Tibial artery (tissue), 4 donors: Measurements from ENCODE around the gene NRL.

Experiments used
- DNase-seq, 2 donors: peaks; one replicate each; pipeline ENCODE4 v3.0.0-alpha.2; 2019
- H3K27ac ChIP-seq, 2 donors: fragments of 200-600 bp; sonication (generic) in 1 of 2; 1 replicate in 1 of 2; 2 replicates in 1 of 2; pipeline ENCODE4 v1.5.1; 2018 to 2019; ENCODE audit warnings: mild to moderate bottlenecking in 1 of 2
- H3K27me3 ChIP-seq, 2 donors: fragments of 200-600 bp; sonication (generic) in 1 of 2; one replicate each; pipeline versions ENCODE4 v1.5.1 to v1.6.0; 2016 to 2019
- H3K36me3 ChIP-seq, 3 donors: fragments of 200-600 bp; sonication (generic) in 2 of 3; one replicate each; pipeline ENCODE4 v1.5.1; 2016 to 2019; ENCODE audit warnings: mild to moderate bottlenecking in 2 of 3
- H3K4me1 ChIP-seq, 4 donors: fragments of 200-600 bp; sonication (generic) in 2 of 4; 1 replicate in 3 of 4; 2 replicates in 1 of 4; pipeline ENCODE4 v1.5.1; 2016 to 2019
- H3K4me3 ChIP-seq, 2 donors: fragments of 200-600 bp; sonication (generic) in 1 of 2; 1 replicate in 1 of 2; 2 replicates in 1 of 2; pipeline ENCODE4 v1.5.1; 2018 to 2019; ENCODE audit warnings: mild to moderate bottlenecking in 2 of 2
- H3K9me3 ChIP-seq, 3 donors: fragments of 200-600 bp; sonication (generic) in 1 of 3; one replicate each; pipeline ENCODE4 v1.5.1; 2016 to 2019
- intact Hi-C: fragments of 100-400 bp; cut with DNase I; formaldehyde crosslinking; loops from one replicate; pipeline ENCODE4 v1.15.0; 2023; ENCODE audit warnings: low total_unique reads
- TF ChIP-seq, protein P1 (sequence below), 2 experiments: fragments of 200-600 bp in 1 of 2; fragments of 450-650 bp in 1 of 2; IDR thresholded peaks; one replicate each; pipeline ENCODE4 v1.5.1; 2017 to 2019; ENCODE audit warnings: antibody characterized with exemption in 2 of 2, mild to moderate bottlenecking in 1 of 2, moderate library complexity in 1 of 2

Gene NRL

DNA sequence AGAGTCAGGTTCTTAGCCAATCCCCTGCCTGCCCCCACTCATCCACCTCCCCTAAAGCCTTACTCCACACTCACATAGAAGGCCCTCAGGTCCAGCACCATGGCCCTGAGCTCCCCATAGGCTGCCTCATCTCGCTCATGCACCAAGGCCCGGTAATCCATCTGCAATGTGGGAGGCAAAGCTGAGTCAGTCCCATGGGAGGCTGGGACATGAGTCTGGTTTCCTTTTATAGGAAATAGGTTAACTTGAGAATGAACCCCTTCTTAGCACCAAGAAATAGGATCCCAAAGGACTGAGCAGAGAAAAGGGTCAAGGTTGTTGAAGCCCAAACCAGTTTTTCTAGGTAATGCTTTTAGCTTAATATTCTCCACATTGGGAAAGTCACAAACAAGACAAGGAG lies 28.8 kb upstream of the NRL start:
- H3K27ac ChIP-seq: no peak overlapping the region
- H3K4me3 ChIP-seq: no peak overlapping the region
- intact Hi-C loops: no loop called here
- peaks cover 6 to 12% (median 12%) of the 10 kb centered on the region in 3 donors for H3K36me3 ChIP-seq
- no peaks in the 10 kb centered on the region for H3K9me3 ChIP-seq
- peaks cover 17 to 50% (median 39%) of the 10 kb centered on the region in 4 donors for H3K4me1 ChIP-seq
- H3K27me3 ChIP-seq: no peaks in the 10 kb centered on the region
- TF ChIP-seq, protein P1, sequence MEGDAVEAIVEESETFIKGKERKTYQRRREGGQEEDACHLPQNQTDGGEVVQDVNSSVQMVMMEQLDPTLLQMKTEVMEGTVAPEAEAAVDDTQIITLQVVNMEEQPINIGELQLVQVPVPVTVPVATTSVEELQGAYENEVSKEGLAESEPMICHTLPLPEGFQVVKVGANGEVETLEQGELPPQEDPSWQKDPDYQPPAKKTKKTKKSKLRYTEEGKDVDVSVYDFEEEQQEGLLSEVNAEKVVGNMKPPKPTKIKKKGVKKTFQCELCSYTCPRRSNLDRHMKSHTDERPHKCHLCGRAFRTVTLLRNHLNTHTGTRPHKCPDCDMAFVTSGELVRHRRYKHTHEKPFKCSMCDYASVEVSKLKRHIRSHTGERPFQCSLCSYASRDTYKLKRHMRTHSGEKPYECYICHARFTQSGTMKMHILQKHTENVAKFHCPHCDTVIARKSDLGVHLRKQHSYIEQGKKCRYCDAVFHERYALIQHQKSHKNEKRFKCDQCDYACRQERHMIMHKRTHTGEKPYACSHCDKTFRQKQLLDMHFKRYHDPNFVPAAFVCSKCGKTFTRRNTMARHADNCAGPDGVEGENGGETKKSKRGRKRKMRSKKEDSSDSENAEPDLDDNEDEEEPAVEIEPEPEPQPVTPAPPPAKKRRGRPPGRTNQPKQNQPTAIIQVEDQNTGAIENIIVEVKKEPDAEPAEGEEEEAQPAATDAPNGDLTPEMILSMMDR (IDR thresholded peaks at IDR 0.05): no peak
- DNase-seq: no peak

DNA sequence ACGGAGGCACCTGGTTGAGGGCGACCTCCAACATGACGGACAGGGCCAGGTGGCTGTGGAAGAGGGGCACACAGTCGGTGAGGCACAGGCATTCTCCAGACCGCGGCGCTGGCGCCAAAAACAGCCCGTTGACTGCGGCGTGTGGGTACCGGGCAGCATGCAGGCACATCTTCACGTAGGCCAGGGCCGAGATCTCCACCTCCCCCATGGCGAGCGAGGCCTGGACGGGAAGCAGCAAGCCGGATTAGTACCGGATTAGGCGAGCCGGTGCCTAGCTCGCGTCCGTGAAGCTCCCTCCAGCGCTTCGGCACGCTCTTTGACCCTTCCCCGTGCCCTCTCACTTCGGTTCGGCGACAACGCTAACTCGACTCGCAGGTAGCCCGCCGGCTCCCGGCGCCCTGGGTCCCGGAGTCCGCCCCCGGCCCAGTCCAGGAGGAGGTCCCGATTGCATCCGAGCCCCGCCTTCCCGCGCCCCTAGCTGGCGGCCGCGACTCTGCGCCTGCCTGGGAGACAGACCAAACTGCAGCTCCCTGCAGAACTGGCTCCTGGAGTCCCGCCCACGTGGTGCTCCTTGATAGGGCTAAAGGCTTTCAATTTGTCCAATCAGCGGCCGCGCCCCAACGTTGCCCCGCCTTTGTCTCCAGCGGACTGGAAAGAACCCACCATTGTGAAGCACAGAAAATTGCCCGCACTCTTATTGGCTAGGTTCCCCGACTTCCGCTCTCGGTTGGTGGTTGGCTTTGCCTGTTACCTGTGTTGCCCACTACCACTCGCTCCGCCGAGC lies 26.5 kb upstream of the NRL start, which contains the start of gene EMC9:
Gene EMC9, minus strand, starts transcription at position 495 of the 784 bp plus-strand sequence. Its CDS starts 287 bp downstream, at position 208.
- TF ChIP-seq, protein P1 (IDR thresholded peaks at IDR 0.05): peak; percentile 63 to 65

DNA sequence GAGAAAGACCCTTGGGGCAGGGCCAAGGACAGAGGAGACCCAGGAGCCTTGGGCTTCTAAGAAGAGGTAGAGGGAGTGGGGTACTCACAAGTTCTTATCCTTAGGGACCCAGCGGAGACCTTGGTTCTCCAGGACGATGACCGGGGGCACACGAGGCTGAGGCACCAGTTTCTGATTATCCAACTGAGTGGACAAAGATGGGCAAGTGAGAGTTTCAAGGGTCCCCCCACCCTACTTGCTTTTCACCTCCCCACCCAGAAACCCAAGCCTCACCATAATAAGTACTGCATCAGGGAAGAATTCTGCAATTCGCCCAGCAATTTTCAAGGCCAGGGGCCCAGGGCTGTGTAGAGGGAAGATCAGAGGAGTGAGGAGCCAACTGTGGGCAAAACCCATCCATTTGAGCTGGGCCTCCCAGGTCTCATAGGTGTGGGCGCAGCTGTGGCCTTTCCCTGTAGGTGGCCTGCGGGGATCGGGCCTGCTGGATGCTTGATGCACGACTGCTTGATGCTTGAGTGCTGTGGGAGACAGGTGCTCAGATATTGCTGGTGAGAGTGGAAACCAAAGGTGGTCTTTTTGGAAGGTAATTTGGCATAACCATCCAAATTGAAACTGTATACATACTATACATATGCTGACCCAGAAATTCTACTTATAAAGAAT lies 24.7 kb upstream of the NRL start:
- no peak for DNase-seq
- H3K9me3 ChIP-seq: no peaks in the 10 kb centered on the region
- H3K4me3 ChIP-seq: no peak overlapping the region
- peaks cover 7 to 49% (median 36%) of the 10 kb centered on the region in 4 donors for H3K4me1 ChIP-seq
- TF ChIP-seq, protein P1 (IDR thresholded peaks at IDR 0.05): no peak
- H3K36me3 ChIP-seq: peaks cover 12 to 24% (median 24%) of the 10 kb centered on the region in 3 donors
- H3K27me3 ChIP-seq: no peaks in the 10 kb centered on the region
- H3K27ac ChIP-seq: peak overlapping the region; percentile 22 to 91
- intact Hi-C loops: no loop called here

More for the DNA sequence above, 26.5 kb upstream of the NRL start, which contains the start of gene EMC9:
- peak within 1 kb of the TSS; percentile 86 to 93 for H3K4me3 ChIP-seq
- H3K36me3 ChIP-seq: peaks cover 12 to 24% (median 24%) of the 10 kb centered on the region in 3 donors
- no peaks in the 10 kb centered on the region for H3K9me3 ChIP-seq
- H3K27ac ChIP-seq: peak within 1 kb of the TSS; percentile 91 to 92
- peaks cover 7 to 58% (median 42%) of the 10 kb centered on the region in 4 donors for H3K4me1 ChIP-seq
- peak; percentile 100 for DNase-seq
- intact Hi-C loops: no loop called here
- H3K27me3 ChIP-seq: no peaks in the 10 kb centered on the region

DNA sequence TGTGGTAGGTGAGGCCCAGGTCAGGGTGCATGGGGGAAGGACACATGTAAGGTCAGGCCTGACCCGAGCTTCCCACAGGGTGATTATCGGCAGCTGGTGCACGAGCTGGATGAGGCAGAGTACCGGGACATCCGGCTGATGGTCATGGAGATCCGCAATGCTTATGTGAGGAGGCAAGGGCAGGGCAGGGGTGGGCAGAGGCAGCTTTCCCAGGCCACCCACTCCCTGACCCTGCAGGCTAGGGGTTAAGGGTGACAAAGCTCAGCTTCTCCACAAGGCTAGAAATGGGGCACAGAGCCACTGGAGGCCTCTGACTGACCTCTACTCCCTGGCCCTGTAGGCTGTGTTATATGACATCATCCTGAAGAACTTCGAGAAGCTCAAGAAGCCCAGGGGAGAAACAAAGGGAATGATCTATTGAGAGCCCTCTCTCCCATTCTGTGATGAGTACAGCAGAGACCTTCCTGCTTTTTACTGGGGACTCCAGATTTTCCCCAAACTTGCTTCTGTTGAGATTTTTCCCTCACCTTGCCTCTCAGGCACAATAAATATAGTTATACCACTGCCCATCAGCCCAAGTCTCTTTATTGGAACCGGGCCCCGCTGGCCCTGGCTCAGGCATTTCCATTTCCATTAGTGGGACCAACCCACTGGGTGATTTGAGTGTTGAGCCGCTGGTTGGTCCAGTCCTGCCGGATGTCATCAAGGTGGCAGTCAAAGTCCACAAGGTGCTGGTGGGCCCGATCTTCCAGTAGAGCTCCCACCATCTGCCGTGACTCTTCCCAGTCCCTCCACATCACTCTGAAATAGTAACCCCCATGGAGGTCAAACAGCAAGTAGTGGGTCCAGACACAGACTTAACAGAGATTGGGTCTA lies 23.9 kb upstream of the NRL start:
- TF ChIP-seq, protein P1 (IDR thresholded peaks at IDR 0.05): no peak
- DNase-seq: no peak
- H3K27ac ChIP-seq: no peak overlapping the region
- no peaks in the 10 kb centered on the region for H3K9me3 ChIP-seq
- intact Hi-C loops: no loop called here
- peaks cover 7 to 49% (median 36%) of the 10 kb centered on the region in 4 donors for H3K4me1 ChIP-seq
- H3K4me3 ChIP-seq: no peak overlapping the region
- peaks cover 12 to 24% (median 24%) of the 10 kb centered on the region in 3 donors for H3K36me3 ChIP-seq
- H3K27me3 ChIP-seq: no peaks in the 10 kb centered on the region
